Measurements from ENCODE around the gene AGXT.

AGXT gene

DNA sequence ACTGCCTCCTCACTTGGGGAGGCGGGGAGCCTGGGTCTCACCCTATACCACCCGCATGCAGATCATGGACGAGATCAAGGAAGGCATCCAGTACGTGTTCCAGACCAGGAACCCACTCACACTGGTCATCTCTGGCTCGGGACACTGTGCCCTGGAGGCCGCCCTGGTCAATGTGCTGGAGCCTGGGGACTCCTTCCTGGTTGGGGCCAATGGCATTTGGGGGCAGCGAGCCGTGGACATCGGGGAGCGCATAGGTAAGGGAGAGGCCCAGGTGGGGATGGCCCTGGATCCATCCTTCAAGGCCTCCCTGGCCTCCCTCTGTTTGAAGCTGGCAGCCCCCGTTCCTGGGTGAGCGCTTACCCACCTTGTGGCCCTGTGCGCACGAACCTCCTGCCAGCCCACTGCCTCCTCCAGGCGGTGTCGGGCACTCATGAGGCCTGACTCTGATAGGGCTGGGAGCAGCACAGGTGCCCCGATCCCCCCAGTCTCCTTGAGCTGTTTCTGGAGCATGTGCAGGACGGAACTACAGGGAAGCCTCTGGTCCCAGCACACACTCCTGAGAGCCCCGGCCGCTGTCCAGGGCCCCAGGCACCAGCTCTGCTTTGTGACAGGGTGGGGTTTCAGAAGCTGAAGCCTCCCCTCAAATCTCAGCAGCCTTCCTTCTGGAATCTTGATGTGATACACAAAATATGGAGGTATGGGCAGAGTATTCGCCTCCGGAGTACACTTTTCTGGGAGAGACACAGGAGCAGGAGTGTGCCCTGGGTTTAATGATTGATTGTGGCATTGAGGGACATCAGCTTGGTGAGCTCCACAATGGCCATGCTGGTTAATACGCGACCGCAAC lies 708 bp downstream of the AGXT start:
- TF ChIP-seq TOX (CRISPR knock-in tag; IDR thresholded peaks at IDR 0.05; ENCODE audit: borderline replicate concordance) = no peak
- no peak for TF ChIP-seq BACH2 (CRISPR knock-in tag; IDR thresholded peaks at IDR 0.05; ENCODE audit: borderline replicate concordance)
- TF ChIP-seq SNAI2 (CRISPR knock-in tag; IDR thresholded peaks at IDR 0.05) = no peak
- TF ChIP-seq ESRRG (CRISPR knock-in tag; IDR thresholded peaks at IDR 0.05) = no peak
- no peak for TF ChIP-seq ZNF565 (CRISPR knock-in tag; conservative IDR thresholded peaks at IDR 0.05; ENCODE audit: low read depth)
- TF ChIP-seq, protein P1, sequence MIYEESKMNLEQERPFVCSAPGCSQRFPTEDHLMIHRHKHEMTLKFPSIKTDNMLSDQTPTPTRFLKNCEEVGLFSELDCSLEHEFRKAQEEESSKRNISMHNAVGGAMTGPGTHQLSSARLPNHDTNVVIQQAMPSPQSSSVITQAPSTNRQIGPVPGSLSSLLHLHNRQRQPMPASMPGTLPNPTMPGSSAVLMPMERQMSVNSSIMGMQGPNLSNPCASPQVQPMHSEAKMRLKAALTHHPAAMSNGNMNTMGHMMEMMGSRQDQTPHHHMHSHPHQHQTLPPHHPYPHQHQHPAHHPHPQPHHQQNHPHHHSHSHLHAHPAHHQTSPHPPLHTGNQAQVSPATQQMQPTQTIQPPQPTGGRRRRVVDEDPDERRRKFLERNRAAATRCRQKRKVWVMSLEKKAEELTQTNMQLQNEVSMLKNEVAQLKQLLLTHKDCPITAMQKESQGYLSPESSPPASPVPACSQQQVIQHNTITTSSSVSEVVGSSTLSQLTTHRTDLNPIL (CRISPR knock-in tag; IDR thresholded peaks at IDR 0.05; ENCODE audit: low read depth) = no peak
- no peak for TF ChIP-seq CSDC2 (CRISPR knock-in tag; IDR thresholded peaks at IDR 0.05)
- TF ChIP-seq PPARA (CRISPR knock-in tag; IDR thresholded peaks at IDR 0.05; ENCODE audit: borderline replicate concordance) = no peak
- no peak for ATAC-seq

DNA sequence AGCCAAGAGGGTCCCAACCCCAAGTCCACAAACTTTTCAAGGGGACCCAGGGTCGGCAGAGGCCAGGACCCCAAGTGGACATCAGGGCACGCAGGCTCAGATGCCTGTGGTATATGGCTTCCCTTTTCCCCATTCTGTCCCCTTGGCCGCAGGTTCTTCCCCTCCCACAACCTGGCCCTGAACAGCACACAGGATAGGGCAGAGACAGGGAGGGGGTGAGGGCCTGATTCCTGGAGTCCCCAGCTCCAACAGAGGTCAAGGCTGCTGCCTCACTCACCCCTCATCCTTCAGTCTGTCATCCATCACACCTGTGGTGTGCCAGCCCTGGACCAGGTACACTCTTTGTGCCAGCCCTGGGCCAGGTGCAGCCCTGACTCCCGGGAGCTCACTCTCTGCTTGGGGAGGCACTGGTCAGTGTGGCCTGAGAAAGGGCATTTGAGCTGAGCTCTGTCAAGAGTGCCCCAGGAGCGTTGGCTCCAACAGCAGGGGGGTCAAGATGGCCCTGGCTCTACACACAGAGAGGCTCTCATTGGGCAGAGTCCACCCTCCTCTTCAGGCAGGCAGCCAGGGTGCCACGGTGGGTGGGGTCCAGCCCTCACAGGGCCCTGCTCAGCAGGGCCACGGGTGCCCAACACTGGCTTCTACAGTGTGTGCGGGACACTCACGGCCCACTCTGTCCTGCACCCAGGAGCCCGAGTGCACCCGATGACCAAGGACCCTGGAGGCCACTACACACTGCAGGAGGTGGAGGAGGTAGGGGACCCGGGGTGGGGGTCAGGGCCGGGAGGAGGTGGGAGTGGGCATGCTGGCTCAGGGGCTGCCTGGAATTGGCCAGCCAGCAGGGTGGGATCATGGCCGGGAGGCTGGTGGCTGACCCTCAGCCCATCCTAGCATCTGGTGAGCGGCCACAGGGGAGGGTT lies 1.6 kb downstream of the AGXT start:
- TF ChIP-seq, protein P2, sequence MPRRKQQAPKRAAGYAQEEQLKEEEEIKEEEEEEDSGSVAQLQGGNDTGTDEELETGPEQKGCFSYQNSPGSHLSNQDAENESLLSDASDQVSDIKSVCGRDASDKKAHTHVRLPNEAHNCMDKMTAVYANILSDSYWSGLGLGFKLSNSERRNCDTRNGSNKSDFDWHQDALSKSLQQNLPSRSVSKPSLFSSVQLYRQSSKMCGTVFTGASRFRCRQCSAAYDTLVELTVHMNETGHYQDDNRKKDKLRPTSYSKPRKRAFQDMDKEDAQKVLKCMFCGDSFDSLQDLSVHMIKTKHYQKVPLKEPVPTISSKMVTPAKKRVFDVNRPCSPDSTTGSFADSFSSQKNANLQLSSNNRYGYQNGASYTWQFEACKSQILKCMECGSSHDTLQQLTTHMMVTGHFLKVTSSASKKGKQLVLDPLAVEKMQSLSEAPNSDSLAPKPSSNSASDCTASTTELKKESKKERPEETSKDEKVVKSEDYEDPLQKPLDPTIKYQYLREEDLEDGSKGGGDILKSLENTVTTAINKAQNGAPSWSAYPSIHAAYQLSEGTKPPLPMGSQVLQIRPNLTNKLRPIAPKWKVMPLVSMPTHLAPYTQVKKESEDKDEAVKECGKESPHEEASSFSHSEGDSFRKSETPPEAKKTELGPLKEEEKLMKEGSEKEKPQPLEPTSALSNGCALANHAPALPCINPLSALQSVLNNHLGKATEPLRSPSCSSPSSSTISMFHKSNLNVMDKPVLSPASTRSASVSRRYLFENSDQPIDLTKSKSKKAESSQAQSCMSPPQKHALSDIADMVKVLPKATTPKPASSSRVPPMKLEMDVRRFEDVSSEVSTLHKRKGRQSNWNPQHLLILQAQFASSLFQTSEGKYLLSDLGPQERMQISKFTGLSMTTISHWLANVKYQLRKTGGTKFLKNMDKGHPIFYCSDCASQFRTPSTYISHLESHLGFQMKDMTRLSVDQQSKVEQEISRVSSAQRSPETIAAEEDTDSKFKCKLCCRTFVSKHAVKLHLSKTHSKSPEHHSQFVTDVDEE (CRISPR knock-in tag; IDR thresholded peaks at IDR 0.05) = no peak
- TF ChIP-seq TCF4 (CRISPR knock-in tag; IDR thresholded peaks at IDR 0.05; ENCODE audit: borderline replicate concordance) = no peak
- TF ChIP-seq, protein P3, sequence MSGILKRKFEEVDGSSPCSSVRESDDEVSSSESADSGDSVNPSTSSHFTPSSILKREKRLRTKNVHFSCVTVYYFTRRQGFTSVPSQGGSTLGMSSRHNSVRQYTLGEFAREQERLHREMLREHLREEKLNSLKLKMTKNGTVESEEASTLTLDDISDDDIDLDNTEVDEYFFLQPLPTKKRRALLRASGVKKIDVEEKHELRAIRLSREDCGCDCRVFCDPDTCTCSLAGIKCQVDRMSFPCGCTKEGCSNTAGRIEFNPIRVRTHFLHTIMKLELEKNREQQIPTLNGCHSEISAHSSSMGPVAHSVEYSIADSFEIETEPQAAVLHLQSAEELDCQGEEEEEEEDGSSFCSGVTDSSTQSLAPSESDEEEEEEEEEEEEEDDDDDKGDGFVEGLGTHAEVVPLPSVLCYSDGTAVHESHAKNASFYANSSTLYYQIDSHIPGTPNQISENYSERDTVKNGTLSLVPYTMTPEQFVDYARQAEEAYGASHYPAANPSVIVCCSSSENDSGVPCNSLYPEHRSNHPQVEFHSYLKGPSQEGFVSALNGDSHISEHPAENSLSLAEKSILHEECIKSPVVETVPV (CRISPR knock-in tag; IDR thresholded peaks at IDR 0.05) = no peak
- TF ChIP-seq GLIS3 (CRISPR knock-in tag; IDR thresholded peaks at IDR 0.05) = no peak
- no peak for TF ChIP-seq PPARA (CRISPR knock-in tag; IDR thresholded peaks at IDR 0.05; ENCODE audit: borderline replicate concordance)
- TF ChIP-seq, protein P1 (CRISPR knock-in tag; IDR thresholded peaks at IDR 0.05; ENCODE audit: low read depth) = no peak
- TF ChIP-seq ZFP3 (CRISPR knock-in tag; IDR thresholded peaks at IDR 0.05) = no peak
- no peak for TF ChIP-seq OSR1 (CRISPR knock-in tag; IDR thresholded peaks at IDR 0.05)
- TF ChIP-seq ZFP30 (CRISPR knock-in tag; IDR thresholded peaks at IDR 0.05) = no peak
- TF ChIP-seq TOX (CRISPR knock-in tag; IDR thresholded peaks at IDR 0.05; ENCODE audit: borderline replicate concordance) = no peak
- TF ChIP-seq, protein P4, sequence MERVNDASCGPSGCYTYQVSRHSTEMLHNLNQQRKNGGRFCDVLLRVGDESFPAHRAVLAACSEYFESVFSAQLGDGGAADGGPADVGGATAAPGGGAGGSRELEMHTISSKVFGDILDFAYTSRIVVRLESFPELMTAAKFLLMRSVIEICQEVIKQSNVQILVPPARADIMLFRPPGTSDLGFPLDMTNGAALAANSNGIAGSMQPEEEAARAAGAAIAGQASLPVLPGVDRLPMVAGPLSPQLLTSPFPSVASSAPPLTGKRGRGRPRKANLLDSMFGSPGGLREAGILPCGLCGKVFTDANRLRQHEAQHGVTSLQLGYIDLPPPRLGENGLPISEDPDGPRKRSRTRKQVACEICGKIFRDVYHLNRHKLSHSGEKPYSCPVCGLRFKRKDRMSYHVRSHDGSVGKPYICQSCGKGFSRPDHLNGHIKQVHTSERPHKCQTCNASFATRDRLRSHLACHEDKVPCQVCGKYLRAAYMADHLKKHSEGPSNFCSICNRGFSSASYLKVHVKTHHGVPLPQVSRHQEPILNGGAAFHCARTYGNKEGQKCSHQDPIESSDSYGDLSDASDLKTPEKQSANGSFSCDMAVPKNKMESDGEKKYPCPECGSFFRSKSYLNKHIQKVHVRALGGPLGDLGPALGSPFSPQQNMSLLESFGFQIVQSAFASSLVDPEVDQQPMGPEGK (CRISPR knock-in tag; IDR thresholded peaks at IDR 0.05; ENCODE audit: borderline replicate concordance) = no peak
- no peak for TF ChIP-seq ISL1 (CRISPR knock-in tag; IDR thresholded peaks at IDR 0.05)
- no peak for TF ChIP-seq BACH2 (CRISPR knock-in tag; IDR thresholded peaks at IDR 0.05; ENCODE audit: borderline replicate concordance)
- TF ChIP-seq ZNF70 (CRISPR knock-in tag; IDR thresholded peaks at IDR 0.05) = no peak
- no peak for ATAC-seq
